BJ (cell line): ENCODE results near the gene KCNQ1. TPM values are rescaled to one million over a fixed set of nuclear protein-coding genes. Genes with fewer than 3 reads are reported as not detected.
A peak's percentile ranks its signal among the peaks of the same experiment; 100 is the strongest.

Experiments
- CTCF ChIA-PET: fragments of 350-600 bp; formaldehyde crosslinking; extraction: SDS; loops from one replicate; lab custom pipeline; 2021; ENCODE audit warnings: antibody characterized with exemption, inconsistent platforms; lab: Yijun Ruan, JAX
- POLR2A ChIA-PET: fragments of 300-600 bp; sonication (Branson Sonifier 250); formaldehyde crosslinking; extraction: SDS; loops from one replicate; lab custom pipeline; 2021; ENCODE audit warnings: antibody characterized with exemption; lab: Charles Lee
- DNase-seq: peaks from one replicate; pipeline ENCODE4 v3.0.0-alpha.2; 2011; ENCODE audit warnings: low read depth
- H3K27me3 ChIP-seq: 2 replicates; pipeline ENCODE4 v1.6.0; 2011; ENCODE audit warnings: low read length; ENCODE audit not compliant: control insufficient read depth, insufficient read depth
- H3K36me3 ChIP-seq: 2 replicates; pipeline ENCODE4 v1.5.1; 2011; ENCODE audit warnings: low read length; ENCODE audit not compliant: control insufficient read depth, insufficient read depth
- H3K4me3 ChIP-seq: 2 replicates; pipeline ENCODE4 v1.5.1; 2011; ENCODE audit warnings: low read depth, mild to moderate bottlenecking, control low read depth, low read length
- CTCF ChIP-seq: IDR thresholded peaks from 2 replicates; pipeline ENCODE4 v1.5.1; 2011; ENCODE audit warnings: low read depth, mild to moderate bottlenecking, control low read depth, inconsistent platforms, low read length, moderate library complexity; ENCODE audit not compliant: insufficient read depth
- polyA plus RNA-seq: library from polyadenylated mRNA; depleted of rRNA; stranded (reverse); fragments of >200 nt; gene quantifications from 2 replicates; pipeline ENCODE4 v1.2.3, GENCODE V29; 2011

KCNQ1 gene
- polyA plus RNA-seq, 1 experiment, result not detected

DNA sequence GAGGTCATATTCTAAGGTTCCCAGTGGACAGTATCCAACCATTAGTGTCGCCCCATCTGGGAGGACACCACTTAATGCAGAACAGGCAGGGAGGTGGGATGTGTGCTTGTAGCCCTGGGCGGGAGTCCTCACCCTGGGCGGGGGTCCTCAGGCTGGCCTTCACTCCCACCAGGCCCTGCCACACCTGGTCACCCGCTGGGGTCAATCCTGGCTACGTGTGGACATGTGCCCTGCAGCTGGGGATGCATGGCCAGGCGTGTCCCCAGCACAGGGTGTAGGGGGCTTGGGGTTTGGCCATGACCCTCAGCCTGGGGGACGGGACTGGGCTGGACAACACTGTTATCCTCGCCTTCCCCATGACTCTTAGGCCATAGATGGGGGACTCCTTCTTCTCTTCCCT is 19.3 kb upstream of the KCNQ1 start:
- no peak overlapping the region for H3K4me3 ChIP-seq
- CTCF ChIA-PET, result interaction anchor here (1.1 to 11.8 kb wide), 7 partner anchors 106 to 467 kb away, joined by 3 to 519 read pairs (median 6); partner anchors contain the start of genes C11orf21 and TSPAN32
- no peaks in the 10 kb centered on the region for H3K36me3 ChIP-seq
- POLR2A ChIA-PET, result interaction anchor here (0.7 kb wide), 1 partner anchor 121 kb away, joined by 15 read pairs; no protein-coding TSS in a partner anchor
- TF ChIP-seq CTCF, result no peak
- DNase-seq, result no peak
- H3K27me3 ChIP-seq, result no peaks in the 10 kb centered on the region

DNA sequence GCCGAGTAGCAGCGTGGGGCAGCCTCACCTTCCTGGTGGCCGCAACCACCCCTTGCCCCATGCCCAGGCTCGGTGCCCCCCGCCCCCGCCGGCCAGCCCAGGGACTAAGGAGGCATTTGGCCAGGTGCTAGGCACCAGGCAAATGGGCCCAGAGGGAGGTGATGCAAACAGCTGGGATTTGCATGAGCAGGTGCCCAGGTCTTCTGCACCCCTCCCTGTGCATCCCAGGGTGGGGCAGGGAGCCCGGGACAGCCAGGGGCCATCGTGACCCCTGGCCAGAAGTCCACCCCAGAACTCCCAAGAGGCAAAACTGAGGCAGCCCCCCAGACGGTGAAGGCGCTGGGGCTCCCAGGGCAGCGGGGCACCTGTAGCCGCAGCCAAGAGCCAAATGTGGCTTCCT is 18.6 kb upstream of the KCNQ1 start:
- no peak for TF ChIP-seq CTCF
- Histone ChIP-seq H3K27me3 (no peaks in the 10 kb centered on the region), H3K4me3 (no peak overlapping the region), H3K36me3 (no peaks in the 10 kb centered on the region)
- CTCF ChIA-PET, result interaction anchor here (1.1 to 11.8 kb wide), 7 partner anchors 106 to 466 kb away, joined by 3 to 519 read pairs (median 6); partner anchors contain the start of genes C11orf21 and TSPAN32
- POLR2A ChIA-PET, result no interaction called here
- no peak for DNase-seq

GRCh38 chr11:2426826-2427521 is 17.8 kb upstream of the KCNQ1 start:
- ChIA-PET CTCF (interaction anchor here (0.7 to 11.8 kb wide), 12 partner anchors 7 to 464 kb away, joined by 3 to 519 read pairs (median 3); partner anchors contain the start of genes C11orf21 and TSPAN32), POLR2A (no interaction called here)
- H3K36me3 ChIP-seq, result no peaks in the 10 kb centered on the region
- no peak overlapping the region for H3K4me3 ChIP-seq
- H3K27me3 ChIP-seq, result no peaks in the 10 kb centered on the region
- no peak for DNase-seq
- no peak for TF ChIP-seq CTCF

DNA sequence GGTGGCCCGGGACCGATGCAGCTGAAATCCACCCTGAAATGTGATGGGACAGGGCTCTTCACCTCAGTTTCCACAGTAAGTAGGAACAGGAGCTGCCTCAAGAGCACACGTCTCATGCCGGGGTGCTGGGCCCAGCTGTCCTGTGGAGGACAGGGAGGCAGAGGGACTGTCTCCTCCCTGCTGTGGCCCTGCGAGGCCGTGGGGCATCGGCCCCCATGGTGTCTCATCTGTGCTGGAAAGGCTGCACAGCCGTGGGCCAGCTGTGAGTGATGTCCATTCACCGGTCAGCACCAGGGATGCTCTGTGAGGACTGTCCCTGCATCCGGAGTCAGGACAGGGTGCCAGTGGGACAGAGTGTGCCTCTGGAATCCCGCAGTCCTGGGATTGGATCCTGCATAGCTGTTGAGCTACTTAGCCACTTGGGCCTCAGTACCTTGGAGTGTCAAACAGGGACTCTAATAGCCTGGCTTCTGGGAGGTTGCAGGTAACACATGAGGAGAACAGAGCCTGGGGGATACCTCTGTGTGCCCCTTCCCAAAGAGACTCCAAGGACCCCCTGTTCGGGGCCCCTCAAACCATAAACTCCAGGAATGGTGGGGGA is 17.0 kb upstream of the KCNQ1 start:
- DNase-seq, result no peak
- Histone ChIP-seq H3K27me3 (no peaks in the 10 kb centered on the region), H3K36me3 (no peaks in the 10 kb centered on the region), H3K4me3 (no peak overlapping the region)
- ChIA-PET POLR2A (no interaction called here), CTCF (interaction anchor here (0.7 to 11.8 kb wide), 13 partner anchors 8 to 462 kb away, joined by 3 to 519 read pairs (median 3); partner anchors contain the start of genes C11orf21 and TSPAN32)
- TF ChIP-seq CTCF, result no peak

- ChIA-PET CTCF (interaction anchor here (0.9 to 11.8 kb wide), 8 partner anchors 8 to 462 kb away, joined by 3 to 519 read pairs (median 4); partner anchors contain the start of genes C11orf21 and TSPAN32), POLR2A (no interaction called here)
- no peak for DNase-seq
- peak; percentile 86 for TF ChIP-seq CTCF
- Histone ChIP-seq H3K4me3 (no peak overlapping the region), H3K36me3 (no peaks in the 10 kb centered on the region), H3K27me3 (no peaks in the 10 kb centered on the region)
These were observed 16.4 kb upstream of the KCNQ1 start for GRCh38 chr11:2428322-2428795.
